ENCODE data around the gene RCAN3. TPM values are rescaled to one million over a fixed set of nuclear protein-coding genes. Genes with fewer than 3 reads are reported as not detected.

Gene RCAN3
- total and polyA plus RNA-seq, 10 of the 15 experiments (the other 5 are each of a cell fraction or from before 2014, with no cell fraction given): 0.02 to 0.46 (median 0.06) TPM; not detected in 3

GRCh38 chr1:24535778-24536177 lies 33.1 kb downstream of the RCAN3 start:
- no peak overlapping the region for H3K4me3 ChIP-seq
- CTCF ChIA-PET: interaction anchor here (1.0 to 3.7 kb wide), 7 partner anchors 9 to 337 kb away, joined by 3 to 22 read pairs (median 5); partner anchors contain the start of gene NIPAL3
- H2AFZ ChIP-seq (ENCODE audit: control insufficient read depth, low read depth, low read length): no peak overlapping the region
- RAD21 ChIA-PET (ENCODE audit: unreplicated experiment): interaction anchor here (0.9 to 2.2 kb wide), 6 partner anchors 52 to 145 kb away, joined by 3 to 9 read pairs (median 3); partner anchors contain the start of gene NIPAL3
- POLR2A ChIA-PET: interaction anchor here (0.5 to 1.6 kb wide), 2 partner anchors 143 to 211 kb away, joined by 4 read pairs; no protein-coding TSS in a partner anchor
- SMC1A ChIA-PET (ENCODE audit: uncharacterized antibody, unreplicated experiment): interaction anchor here (0.8 to 1.7 kb wide), 6 partner anchors 8 to 346 kb away, joined by 3 to 4 read pairs (median 3); partner anchors contain the start of gene NIPAL3
- H3K27ac ChIP-seq (ENCODE audit: control insufficient read depth, insufficient read depth): no peak overlapping the region
- H3K79me2 ChIP-seq (ENCODE audit: control insufficient read depth, insufficient read depth, low read length): no peaks in the 10 kb centered on the region
- no peaks in the 10 kb centered on the region for H4K20me1 ChIP-seq (ENCODE audit: control insufficient read depth, insufficient read depth)
- H3K9me3 ChIP-seq (replicated peaks; ENCODE audit: control insufficient read depth, insufficient read depth, low read length): no peaks in the 10 kb centered on the region; the same call in 2 of the 3 replicates
- H3K4me1 ChIP-seq (ENCODE audit: control insufficient read depth, insufficient read depth, low read length): peaks cover 18% of the 10 kb centered on the region
- WGBS (ENCODE audit: insufficient coverage, insufficient replicate concordance, low lambda C conversion rate, missing lambda C conversion rate): 62% methylated on average over 8 of the region's 8 CpGs
- in situ Hi-C loops (cut with MboI) (no loop called here), intact Hi-C loops (cut with micrococcal nuclease; ENCODE audit: unreplicated experiment) (no loop called here)
- no peaks in the 10 kb centered on the region for H3K36me3 ChIP-seq (ENCODE audit: control insufficient read depth in 2 of 2, insufficient read depth in 2 of 2, low read length in 1 of 2)
- DNase-seq (ENCODE audit: low read depth, low spot score) (no peak), FAIRE-seq (no peak), ATAC-seq (no peak)
- no peak overlapping the region for H3K9ac ChIP-seq (ENCODE audit: control insufficient read depth, insufficient read depth, low read length)
- peaks cover 1 to 7% of the 10 kb centered on the region in 2 experiments; a peak in 3 of 4 replicates for H3K27me3 ChIP-seq (replicated peaks in 1 of 2; ENCODE audit: control insufficient read depth in 2 of 2, insufficient read depth in 2 of 2, low read length in 1 of 2)
- no TSS peak for BruUV-seq (replicated peaks)
- H3K4me2 ChIP-seq (ENCODE audit: control insufficient read depth, insufficient read depth): no peak overlapping the region
- no peak for TF ChIP-seq CEBPZ (IDR thresholded peaks at IDR 0.05; ENCODE audit: low read depth, low read length)
- TF ChIP-seq PBX3 (IDR thresholded peaks at IDR 0.05; ENCODE audit: insufficient replicate concordance, low read depth, low read length): no peak
- no peak for TF ChIP-seq ATF3 (IDR thresholded peaks at IDR 0.05; ENCODE audit: borderline replicate concordance, extremely low read depth, low read depth, low read length)
- no peak for TF ChIP-seq FOS (IDR thresholded peaks at IDR 0.05; ENCODE audit: borderline replicate concordance, extremely low read depth, insufficient read length)
- TF ChIP-seq E4F1 (IDR thresholded peaks at IDR 0.05; ENCODE audit: borderline replicate concordance, partially characterized antibody): no peak
- no peak for TF ChIP-seq TCF7 (IDR thresholded peaks at IDR 0.05; ENCODE audit: borderline replicate concordance)
- TF ChIP-seq POU2F2 (IDR thresholded peaks at IDR 0.05; ENCODE audit: borderline replicate concordance, low read depth, low read length): no peak
- TF ChIP-seq TCF3 (IDR thresholded peaks at IDR 0.05; ENCODE audit: borderline replicate concordance, insufficient read depth, low read depth, low read length): no peak
- no peak for TF ChIP-seq IRF4 (IDR thresholded peaks at IDR 0.05; ENCODE audit: low read depth, low read length)
- TF ChIP-seq EP300 (IDR thresholded peaks at IDR 0.05; ENCODE audit: borderline replicate concordance in 1 of 2, control insufficient read depth in 1 of 2, low read depth in 2 of 2, low read length in 2 of 2): no peak
- TF ChIP-seq CREM (IDR thresholded peaks at IDR 0.05; ENCODE audit: low read depth): no peak
- TF ChIP-seq IRF5 (IDR thresholded peaks at IDR 0.05; ENCODE audit: borderline replicate concordance): no peak
- no peak for TF ChIP-seq SMARCA5 (IDR thresholded peaks at IDR 0.05)
- no peak for TF ChIP-seq ZNF24 (IDR thresholded peaks at IDR 0.05)
- no peak for TF ChIP-seq SIN3A (IDR thresholded peaks at IDR 0.05; ENCODE audit: low read depth, low read length)

Measured in GM12878 (cell line).